ENCODE measurements around the gene MC3R. TPM values are rescaled to one million over a fixed set of nuclear protein-coding genes. Genes with fewer than 3 reads are reported as not detected.

Gene MC3R
- total and polyA plus RNA-seq, 2 of the 8 experiments (the other 6 are each of a cell fraction or from before 2014, with no cell fraction given), result not detected

- Histone ChIP-seq H3K4me1 (replicated peaks in 1 of 4; ENCODE audit: control insufficient read depth in 3 of 4, insufficient read depth in 4 of 4, low read length in 3 of 4) (no peaks in the 10 kb centered on the region; a peak in 1 of 7 replicates), H2BK20ac (ENCODE audit: low read length) (no peak overlapping the region), H3K4me3 (ENCODE audit: extremely low read depth in 1 of 4, insufficient read depth in 2 of 4, low read depth in 3 of 4, low read length in 4 of 4) (no peak overlapping the region), H4K20me1 (replicated peaks in 1 of 2; ENCODE audit: control insufficient read depth in 1 of 2, insufficient read depth in 2 of 2, low read length in 2 of 2) (no peaks in the 10 kb centered on the region), H3K9ac (replicated peaks in 1 of 4; ENCODE audit: extremely low read depth in 1 of 4, low read depth in 3 of 4, low read length in 3 of 4) (no peak overlapping the region), H3K23me2 (ENCODE audit: low read depth, low read length) (no peaks in the 10 kb centered on the region), H2AFZ (ENCODE audit: low read length) (no peak overlapping the region), H3K9me3 (ENCODE audit: insufficient read depth in 2 of 2, low read depth in 1 of 2, low read length in 1 of 2) (peaks cover 51 to 80% of the 10 kb centered on the region in 2 experiments), H3K36me3 (ENCODE audit: control insufficient read depth in 2 of 4, insufficient read depth in 4 of 4, low read length in 3 of 4) (no peaks in the 10 kb centered on the region), H4K91ac (replicated peaks; ENCODE audit: insufficient read length, low read length) (no peak overlapping the region), H3K14ac (ENCODE audit: insufficient read length) (no peak overlapping the region), H2BK5ac (ENCODE audit: low read depth, low read length) (no peak overlapping the region), H2BK15ac (ENCODE audit: low read length) (no peak overlapping the region), H2BK120ac (replicated peaks; ENCODE audit: low read depth, low read length) (no peak overlapping the region), H3K56ac (replicated peaks; ENCODE audit: insufficient read length, low read depth, low read length) (no peak overlapping the region), H3K79me1 (ENCODE audit: low read depth, low read length) (no peaks in the 10 kb centered on the region), H4K8ac (ENCODE audit: extremely low read depth, insufficient read depth, low read length) (no peak overlapping the region), H3K4me2 (ENCODE audit: insufficient read depth in 1 of 2, low read depth in 2 of 2, low read length in 2 of 2) (no peak overlapping the region), H3K4ac (replicated peaks; ENCODE audit: insufficient read length, low read depth, low read length) (no peak overlapping the region), H3K18ac (ENCODE audit: extremely low read depth, low read length) (no peak overlapping the region), H4K5ac (ENCODE audit: insufficient read length, low read depth, low read length) (no peak overlapping the region), H3K27ac (ENCODE audit: low read depth, low read length) (no peak overlapping the region), H3K79me2 (ENCODE audit: control insufficient read depth in 1 of 2, insufficient read depth in 2 of 2, low read length in 2 of 2) (no peaks in the 10 kb centered on the region), H2AK5ac (ENCODE audit: low read depth, low read length) (no peak overlapping the region), H3K27me3 (replicated peaks in 1 of 4; ENCODE audit: control insufficient read depth in 3 of 4, extremely low read depth in 1 of 4, insufficient read depth in 3 of 4, low read length in 3 of 4) (no peaks in the 10 kb centered on the region), H2BK12ac (ENCODE audit: low read depth, low read length) (no peak overlapping the region), H3K23ac (ENCODE audit: insufficient read length) (no peak overlapping the region)
- TF ChIP-seq GABPA (IDR thresholded peaks at IDR 0.05; ENCODE audit: borderline replicate concordance, insufficient read depth, low read length) (no peak), CTCF (IDR thresholded peaks at IDR 0.05; ENCODE audit: control extremely low read depth in 1 of 3, insufficient read depth in 1 of 3, low read depth in 1 of 3, low read length in 3 of 3) (peak in 2 of 3 experiments; percentile 28 to 36; a peak in 2 of 4 replicates), RAD21 (IDR thresholded peaks at IDR 0.05 in 1 of 2, conservative IDR thresholded peaks at IDR 0.05 in 1 of 2; ENCODE audit: low read depth in 2 of 2, low read length in 2 of 2) (peak; percentile 45 to 57), SP1 (IDR thresholded peaks at IDR 0.05; ENCODE audit: low read depth, low read length) (no peak), FOSL1 (IDR thresholded peaks at IDR 0.05; ENCODE audit: insufficient read depth, low read depth, low read length) (no peak)
- FAIRE-seq, result no peak
- DNase-seq (ENCODE audit: low read depth in 1 of 2, low spot score in 2 of 2), result no peak
- POLR2A ChIA-PET (ENCODE audit: partially characterized antibody), result no interaction called here
- WGBS, 2 experiments (ENCODE audit: extremely low coverage in 1 of 2, insufficient coverage in 1 of 2, insufficient read length in 1 of 2, insufficient replicate concordance in 2 of 2, low coverage in 1 of 2, low lambda C conversion rate in 2 of 2, missing lambda C conversion rate in 1 of 2), result 76% methylated on average over 6 of the region's 6 CpGs; no CpG with 5 or more reads in 1 of the 2 experiments
- CTCF ChIA-PET (ENCODE audit: partially characterized antibody), result interaction anchor here (0.7 to 3.0 kb wide), 6 partner anchors 15 to 151 kb away, joined by 3 to 15 read pairs (median 3); partner anchors contain the start of gene MC3R
Measured at GRCh38 chr20:56202493-56203077, 45.9 kb upstream of the MC3R start.
